BLaER1 (cell line): ENCODE results near the gene SPON1.
"Not testable (repeated sequence)": the region's sequence is repeated elsewhere in the genome, so short reads cannot be mapped to it uniquely, and the experiment has no call there.

ENCODE experiments used
- H3K27ac ChIP-seq: shearing (Covaris generic); formaldehyde crosslinking; 2 replicates; pipeline ENCODE4 v1.8.1; 2022
- H3K27me3 ChIP-seq: shearing (Covaris generic); formaldehyde crosslinking; 2 replicates; pipeline ENCODE4 v1.8.1; 2022
- H3K36me3 ChIP-seq: shearing (Covaris generic); formaldehyde crosslinking; 2 replicates; pipeline ENCODE4 v1.8.1; 2022
- H3K4me1 ChIP-seq: shearing (Covaris generic); formaldehyde crosslinking; 2 replicates; pipeline ENCODE4 v1.8.1; 2022
- H3K4me2 ChIP-seq: shearing (Covaris generic); formaldehyde crosslinking; 2 replicates; pipeline ENCODE4 v1.8.1; 2022
- H3K4me3 ChIP-seq: shearing (Covaris generic); formaldehyde crosslinking; 2 replicates; pipeline ENCODE4 v1.8.1; 2022
- H3K9ac ChIP-seq: shearing (Covaris generic); formaldehyde crosslinking; 2 replicates; pipeline ENCODE4 v1.8.1; 2022
- H3K9me3 ChIP-seq: shearing (Covaris generic); formaldehyde crosslinking; 2 replicates; pipeline ENCODE4 v1.8.1; 2022
- H4K20me1 ChIP-seq: shearing (Covaris generic); formaldehyde crosslinking; 2 replicates; pipeline ENCODE4 v1.8.1; 2022
- Cebpa-rat ChIP-seq: shearing (Covaris generic); IDR thresholded peaks from 2 replicates; pipeline ENCODE4 v1.8.1; 2022

SPON1 gene

DNA sequence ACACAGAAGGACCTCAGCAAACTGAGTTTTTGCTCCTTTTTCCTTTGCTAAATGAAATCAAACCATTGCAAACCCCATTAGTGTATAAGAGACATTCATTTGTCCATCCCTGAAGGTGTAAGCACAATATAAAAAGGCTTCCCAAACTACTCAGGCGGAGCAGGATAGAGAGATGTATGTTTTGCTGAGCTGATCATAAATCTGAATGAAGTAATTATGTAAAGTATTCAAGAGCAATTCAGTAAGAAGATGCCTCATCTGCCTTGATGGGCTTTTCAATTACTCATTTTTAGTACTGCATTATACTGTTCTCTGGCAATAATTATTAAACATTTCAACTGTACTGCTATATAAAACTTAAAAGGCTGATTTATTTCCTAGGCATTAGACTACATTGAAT, 65.0 kb downstream of the SPON1 start:
- Histone ChIP-seq H3K9ac (no peak overlapping the region), H3K4me2 (no peak overlapping the region), H3K27ac (no peak overlapping the region), H3K4me3 (no peak overlapping the region), H3K9me3 (no peaks in the 10 kb centered on the region), H3K36me3 (no peaks in the 10 kb centered on the region), H4K20me1 (no peaks in the 10 kb centered on the region), H3K4me1 (no peaks in the 10 kb centered on the region), H3K27me3 (no peaks in the 10 kb centered on the region)
- TF ChIP-seq Cebpa-rat, result no peak

DNA sequence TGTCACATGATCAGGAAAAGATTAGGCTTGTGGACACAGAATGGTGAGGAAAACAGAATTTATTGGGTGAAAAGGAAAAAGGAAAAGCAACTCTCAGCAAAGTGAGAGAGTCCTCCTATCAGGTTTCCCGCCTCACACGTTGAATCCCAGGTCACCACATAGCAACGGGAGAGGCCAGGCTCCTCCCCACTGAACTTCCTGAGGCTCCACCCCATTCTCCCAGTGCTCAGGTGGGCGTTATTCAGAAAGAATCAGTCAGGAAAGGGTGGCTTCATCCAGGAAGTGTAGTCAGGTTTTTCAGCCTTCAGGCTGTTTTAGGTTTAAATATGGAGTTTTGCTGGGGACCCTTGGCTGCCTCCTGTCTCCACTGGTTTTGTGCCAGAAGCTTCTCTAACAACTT, 66.9 kb downstream of the SPON1 start:
- Histone ChIP-seq H4K20me1 (no peaks in the 10 kb centered on the region), H3K4me2 (no peak overlapping the region), H3K4me3 (no peak overlapping the region), H3K27ac (no peak overlapping the region), H3K36me3 (no peaks in the 10 kb centered on the region), H3K4me1 (no peaks in the 10 kb centered on the region), H3K9me3 (no peaks in the 10 kb centered on the region), H3K27me3 (no peaks in the 10 kb centered on the region), H3K9ac (no peak overlapping the region)
- no peak for TF ChIP-seq Cebpa-rat

DNA sequence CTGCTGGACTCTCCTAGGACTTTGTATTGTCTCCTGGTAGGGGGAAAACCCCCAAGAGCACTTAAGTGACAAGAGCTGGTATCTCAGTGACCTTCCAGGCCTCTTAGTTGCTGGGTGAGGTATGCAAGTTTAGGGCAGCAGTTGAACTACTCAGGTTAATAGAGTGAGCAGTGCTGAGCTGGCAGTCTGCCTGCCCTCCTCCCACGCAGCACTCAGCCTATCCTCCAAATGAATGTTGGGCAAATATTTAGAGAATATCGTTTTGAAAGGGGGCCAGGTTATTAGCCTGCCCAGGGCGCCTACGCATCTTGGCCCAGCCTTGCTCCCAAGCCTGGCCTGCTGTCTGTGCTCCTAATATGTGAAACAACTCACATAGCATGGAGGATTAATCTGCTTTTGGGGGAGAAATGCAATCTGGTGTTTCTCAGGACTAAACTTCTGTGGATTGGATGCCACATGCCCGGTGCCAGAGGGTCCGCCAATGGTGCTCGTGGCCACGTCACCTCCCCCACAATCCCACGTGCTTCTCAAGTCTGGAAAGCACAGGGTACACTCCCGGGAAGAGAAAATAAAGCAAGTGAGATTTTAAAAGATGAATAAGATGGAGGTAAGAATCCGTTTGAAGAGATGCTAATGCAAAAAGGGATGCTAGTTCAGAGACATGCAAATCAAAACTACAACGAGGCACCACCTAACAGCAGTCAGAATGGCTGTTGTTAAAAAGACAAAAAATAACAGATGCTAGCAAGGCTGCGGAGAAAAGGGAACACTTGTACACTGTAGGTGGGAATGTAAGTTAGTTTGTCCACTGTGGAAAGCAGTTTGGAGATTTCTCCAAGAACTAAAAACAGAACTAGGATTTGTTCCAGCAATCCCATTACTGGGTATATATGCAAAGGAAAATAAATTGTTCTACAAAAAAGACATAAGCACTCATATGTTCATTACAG, 67.7 kb downstream of the SPON1 start:
- H3K4me3 ChIP-seq, result no peak overlapping the region
- no peak overlapping the region for H3K9ac ChIP-seq
- H3K27ac ChIP-seq, result no peak overlapping the region
- no peak for TF ChIP-seq Cebpa-rat
- H3K4me2 ChIP-seq, result no peak overlapping the region
- no peaks in the 10 kb centered on the region for H3K9me3 ChIP-seq
- no peaks in the 10 kb centered on the region for H3K4me1 ChIP-seq
- H3K27me3 ChIP-seq, result no peaks in the 10 kb centered on the region
- no peaks in the 10 kb centered on the region for H4K20me1 ChIP-seq
- H3K36me3 ChIP-seq, result no peaks in the 10 kb centered on the region

DNA sequence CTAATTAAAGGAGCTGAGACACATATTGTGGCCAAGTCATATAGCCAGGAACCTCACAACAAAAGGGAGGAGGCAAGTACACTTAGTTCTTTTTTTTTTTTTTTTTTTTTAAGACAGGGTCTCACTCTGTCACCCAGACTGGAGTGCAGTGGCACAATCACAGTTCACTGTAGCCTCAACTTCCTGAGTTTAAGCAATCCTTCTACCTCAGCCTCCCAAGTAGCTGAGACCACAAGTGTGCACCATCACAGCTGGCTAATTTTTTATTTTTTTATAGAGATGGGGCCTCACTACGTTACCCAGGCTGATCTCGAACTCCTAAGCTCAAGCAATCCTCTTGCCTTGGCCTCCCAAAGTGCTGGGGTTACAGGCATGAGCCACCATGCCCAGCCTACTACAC, 73.0 kb downstream of the SPON1 start:
- H3K9ac ChIP-seq, H3K27me3 ChIP-seq, H4K20me1 ChIP-seq, H3K36me3 ChIP-seq, H3K4me2 ChIP-seq, H3K9me3 ChIP-seq, H3K4me1 ChIP-seq, H3K27ac ChIP-seq, H3K4me3 ChIP-seq: not testable (repeated sequence)

- no peak for TF ChIP-seq Cebpa-rat
- no peak overlapping the region for H3K27ac ChIP-seq
Observed at GRCh38 chr11:14036469-14036868, 73.9 kb downstream of the SPON1 start.

GRCh38 chr11:14041040-14041439, 78.5 kb downstream of the SPON1 start:
- H3K9ac ChIP-seq, result no peak overlapping the region
- no peak for TF ChIP-seq Cebpa-rat
- H4K20me1 ChIP-seq, result no peaks in the 10 kb centered on the region
- no peak overlapping the region for H3K4me3 ChIP-seq
- no peak overlapping the region for H3K27ac ChIP-seq
- no peaks in the 10 kb centered on the region for H3K36me3 ChIP-seq
- H3K9me3 ChIP-seq, result no peaks in the 10 kb centered on the region
- H3K27me3 ChIP-seq, result no peaks in the 10 kb centered on the region
- H3K4me1 ChIP-seq, result no peaks in the 10 kb centered on the region
- H3K4me2 ChIP-seq, result no peak overlapping the region

More at GRCh38 chr11:14036469-14036868, 73.9 kb downstream of the SPON1 start:
- no peak overlapping the region for H3K4me2 ChIP-seq
- H3K9ac ChIP-seq, result no peak overlapping the region
- no peaks in the 10 kb centered on the region for H3K36me3 ChIP-seq
- H3K4me1 ChIP-seq, result no peaks in the 10 kb centered on the region
- no peaks in the 10 kb centered on the region for H3K9me3 ChIP-seq
- H4K20me1 ChIP-seq, result no peaks in the 10 kb centered on the region
- H3K4me3 ChIP-seq, result no peak overlapping the region
- H3K27me3 ChIP-seq, result no peaks in the 10 kb centered on the region

- H3K27ac ChIP-seq, result no peak overlapping the region
- H3K4me1 ChIP-seq, result no peaks in the 10 kb centered on the region
- H3K9me3 ChIP-seq, result no peaks in the 10 kb centered on the region
- no peak overlapping the region for H3K4me3 ChIP-seq
- no peak overlapping the region for H3K4me2 ChIP-seq
- H3K27me3 ChIP-seq, result no peaks in the 10 kb centered on the region
- no peak overlapping the region for H3K9ac ChIP-seq
- H4K20me1 ChIP-seq, result no peaks in the 10 kb centered on the region
- H3K36me3 ChIP-seq, result no peaks in the 10 kb centered on the region
- no peak for TF ChIP-seq Cebpa-rat
Observed at GRCh38 chr11:14041565-14041964, 79.0 kb downstream of the SPON1 start.

DNA sequence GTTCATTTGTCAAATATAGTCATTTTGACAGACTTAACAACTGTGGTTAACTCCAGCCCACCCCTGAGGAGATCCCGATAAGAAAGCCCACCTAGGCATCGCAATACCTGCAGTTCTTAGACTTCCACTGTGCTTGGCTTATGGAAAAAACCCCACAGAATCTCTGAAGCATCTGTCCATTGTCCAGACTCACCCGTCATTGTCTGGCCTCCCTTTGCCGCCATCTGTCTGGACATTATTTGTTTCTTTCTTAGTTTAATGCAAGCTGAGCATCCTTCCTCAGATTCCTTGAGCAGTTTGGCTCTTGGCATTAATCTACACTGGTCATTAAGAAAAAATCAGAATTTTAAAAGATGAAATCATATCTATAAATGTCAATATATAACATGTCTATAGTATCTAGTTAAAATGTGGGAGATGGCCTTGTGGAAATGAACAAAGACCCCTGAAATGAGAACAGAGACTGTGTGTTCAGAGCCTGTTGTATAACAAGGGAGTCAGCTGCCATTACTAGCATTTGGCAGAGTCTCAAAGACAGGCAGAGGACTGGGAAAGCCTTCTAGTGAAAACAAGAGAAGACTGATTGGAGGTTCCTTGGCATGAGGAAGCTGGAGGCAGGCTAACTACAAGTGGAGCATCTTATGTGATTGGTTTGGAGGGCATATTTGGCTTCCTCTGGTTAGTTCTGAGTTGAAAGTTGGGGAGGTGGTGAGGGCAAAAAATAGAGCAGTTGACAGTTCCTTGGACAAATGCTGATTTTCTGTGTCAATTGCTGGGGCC, 80.4 kb downstream of the SPON1 start:
- no peak overlapping the region for H3K27ac ChIP-seq
- H3K4me3 ChIP-seq, result no peak overlapping the region
- H3K27me3 ChIP-seq, result no peaks in the 10 kb centered on the region
- H3K4me1 ChIP-seq, result no peaks in the 10 kb centered on the region
- H3K9me3 ChIP-seq, result no peaks in the 10 kb centered on the region
- no peaks in the 10 kb centered on the region for H4K20me1 ChIP-seq
- H3K4me2 ChIP-seq, result no peak overlapping the region
- no peak overlapping the region for H3K9ac ChIP-seq
- no peak for TF ChIP-seq Cebpa-rat
- H3K36me3 ChIP-seq, result no peaks in the 10 kb centered on the region

GRCh38 chr11:14044916-14045315, 82.4 kb downstream of the SPON1 start:
- no peaks in the 10 kb centered on the region for H3K36me3 ChIP-seq
- TF ChIP-seq Cebpa-rat, result no peak
- no peak overlapping the region for H3K9ac ChIP-seq
- no peaks in the 10 kb centered on the region for H3K4me1 ChIP-seq
- H3K9me3 ChIP-seq, result no peaks in the 10 kb centered on the region
- no peak overlapping the region for H3K4me3 ChIP-seq
- H3K4me2 ChIP-seq, result no peak overlapping the region
- H3K27me3 ChIP-seq, result no peaks in the 10 kb centered on the region
- H4K20me1 ChIP-seq, result no peaks in the 10 kb centered on the region
- no peak overlapping the region for H3K27ac ChIP-seq

GRCh38 chr11:14045417-14045816, 82.9 kb downstream of the SPON1 start:
- Histone ChIP-seq H3K4me3 (no peak overlapping the region), H3K4me1 (no peaks in the 10 kb centered on the region), H4K20me1 (no peaks in the 10 kb centered on the region), H3K9ac (no peak overlapping the region), H3K36me3 (no peaks in the 10 kb centered on the region), H3K9me3 (no peaks in the 10 kb centered on the region), H3K27ac (no peak overlapping the region), H3K27me3 (no peaks in the 10 kb centered on the region), H3K4me2 (no peak overlapping the region)
- no peak for TF ChIP-seq Cebpa-rat
